HepG2 (cell line): ENCODE data around the gene FMNL2. TPM values are rescaled to one million over a fixed set of nuclear protein-coding genes. Genes with fewer than 3 reads are reported as not detected.

Experiments
- ISX ChIP-seq: sonication (generic); formaldehyde crosslinking; conservative IDR thresholded peaks from 2 replicates; pipeline ENCODE4 v1.5.0; 2020; ENCODE audit warnings: missing genetic modification reagents
- KAT7 ChIP-seq: IDR thresholded peaks from 2 replicates; pipeline ENCODE4 v1.6.1; 2018; ENCODE audit warnings: borderline replicate concordance, missing compliant biosample characterization
- KAT8 ChIP-seq: IDR thresholded peaks from 2 replicates; pipeline ENCODE4 v1.6.1; 2016; ENCODE audit warnings: missing genetic modification reagents, missing compliant biosample characterization
- LCORL ChIP-seq, 2 experiments: fragments of 450-650 bp in 1 of 2; sonication (generic) in 1 of 2; formaldehyde crosslinking in 1 of 2; IDR thresholded peaks; 2 replicates each; pipeline versions ENCODE4 v1.5.0 to v1.6.1; 2017 to 2020; ENCODE audit warnings: antibody characterized with exemption in 1 of 2, missing genetic modification reagents in 1 of 2
- MXI1 ChIP-seq: IDR thresholded peaks from 3 replicates; pipeline ENCODE4 v1.6.1; 2012; ENCODE audit warnings: low read depth, low read length, inconsistent platforms, borderline replicate concordance
- NFYC ChIP-seq: IDR thresholded peaks from 2 replicates; pipeline ENCODE4 v1.6.1; 2016; ENCODE audit warnings: missing genetic modification reagents, missing compliant biosample characterization
- ZKSCAN8 ChIP-seq: IDR thresholded peaks from 2 replicates; pipeline ENCODE4 v1.6.1; 2016; ENCODE audit warnings: borderline replicate concordance, missing genetic modification reagents, missing compliant biosample characterization
- ZNF256 ChIP-seq: sonication (generic); formaldehyde crosslinking; conservative IDR thresholded peaks from 2 replicates; pipeline ENCODE4 v1.4.0; 2020; ENCODE audit warnings: missing genetic modification reagents
- ZNF496 ChIP-seq: sonication (generic); formaldehyde crosslinking; IDR thresholded peaks from 2 replicates; pipeline ENCODE4 v1.8.1; 2023; ENCODE audit warnings: mild to moderate bottlenecking, moderate library complexity, missing genetic modification reagents; ENCODE audit not compliant: insufficient replicate concordance
- ZNF572 ChIP-seq: sonication (generic); formaldehyde crosslinking; IDR thresholded peaks from 2 replicates; pipeline ENCODE4 v1.5.1; 2020; ENCODE audit warnings: mild to moderate bottlenecking, missing genetic modification reagents
- ZNF878 ChIP-seq: sonication (generic); formaldehyde crosslinking; IDR thresholded peaks from 2 replicates; pipeline ENCODE4 v1.8.1; 2023; ENCODE audit warnings: mild to moderate bottlenecking, missing genetic modification reagents, moderate library complexity
- polyA plus RNA-seq, 8 experiments: library from polyadenylated mRNA; depleted of rRNA in 3 of 8; stranded (reverse) in 7 of 8; unstranded in 1 of 8; fragments of >200 nt; fragmentation: Illumina TruSeq in 4 of 8; extraction: Trizol in 4 of 8; gene quantifications; 2 replicates each; pipeline versions ENCODE4 v1.2.1 to v1.2.3, GENCODE V29; 2011 to 2016; ENCODE audit warnings: low read depth in 4 of 8, missing spikeins in 1 of 8, mixed read lengths in 1 of 8; ENCODE audit not compliant: insufficient read depth in 1 of 8
- total RNA-seq, 5 experiments: library from RNA; depleted of rRNA; stranded (reverse); fragments of >200 nt; fragmentation: Illumina TruSeq; extraction: Trizol; gene quantifications; 2 replicates each; pipeline ENCODE4 v1.2.3, GENCODE V29; 2016; ENCODE audit warnings: low read depth in 1 of 5
- TF ChIP-seq, protein P1 (sequence below): sonication (generic); formaldehyde crosslinking; IDR thresholded peaks from 2 replicates; pipeline ENCODE4 v1.9.0; 2021; ENCODE audit warnings: missing genetic modification reagents, borderline replicate concordance
- TF ChIP-seq, protein P2 (sequence below): sonication (generic); formaldehyde crosslinking; IDR thresholded peaks from 2 replicates; pipeline ENCODE4 v1.4.0; 2020; ENCODE audit warnings: mild to moderate bottlenecking, missing genetic modification reagents, borderline replicate concordance
- TF ChIP-seq, protein P3 (sequence below): sonication (generic); formaldehyde crosslinking; IDR thresholded peaks from 2 replicates; pipeline ENCODE4 v1.4.0; 2020; ENCODE audit warnings: missing genetic modification reagents
- TF ChIP-seq, protein P4 (sequence below): sonication (generic); formaldehyde crosslinking; IDR thresholded peaks from 2 replicates; pipeline ENCODE4 v1.5.1; 2020; ENCODE audit warnings: missing genetic modification reagents, mild to moderate bottlenecking, borderline replicate concordance
- TF ChIP-seq, protein P5 (sequence below): sonication (generic); formaldehyde crosslinking; IDR thresholded peaks from 2 replicates; pipeline ENCODE4 v1.4.0; 2020; ENCODE audit warnings: missing genetic modification reagents

Gene FMNL2
- total and polyA plus RNA-seq, 2 of the 13 experiments (the other 11 are each of a cell fraction or from before 2014, with no cell fraction given), result 66.5 to 67.7 TPM

DNA sequence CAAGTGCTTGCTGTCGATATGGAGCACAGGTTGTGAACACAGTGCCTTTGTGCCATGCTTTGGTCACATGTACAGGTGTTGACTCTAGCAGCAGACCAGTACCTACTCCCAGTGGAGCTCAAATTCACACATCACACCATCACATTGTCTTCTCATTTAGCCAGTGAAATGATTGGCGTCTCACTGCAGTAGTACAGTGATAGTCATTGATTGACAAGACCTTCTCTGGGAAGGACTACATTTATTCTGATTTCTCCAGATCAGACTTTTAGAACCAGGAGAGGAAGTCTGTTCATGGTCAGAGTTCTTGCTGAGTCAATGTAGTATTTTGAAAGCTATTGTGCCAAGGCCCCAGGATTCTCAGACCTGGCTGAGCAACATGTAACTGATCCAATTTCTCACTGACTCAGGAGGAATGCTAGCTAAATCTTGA lies 75.2 kb downstream of the FMNL2 start (continued):
- TF ChIP-seq ZKSCAN8, result peak; percentile 97
- TF ChIP-seq, protein P1, sequence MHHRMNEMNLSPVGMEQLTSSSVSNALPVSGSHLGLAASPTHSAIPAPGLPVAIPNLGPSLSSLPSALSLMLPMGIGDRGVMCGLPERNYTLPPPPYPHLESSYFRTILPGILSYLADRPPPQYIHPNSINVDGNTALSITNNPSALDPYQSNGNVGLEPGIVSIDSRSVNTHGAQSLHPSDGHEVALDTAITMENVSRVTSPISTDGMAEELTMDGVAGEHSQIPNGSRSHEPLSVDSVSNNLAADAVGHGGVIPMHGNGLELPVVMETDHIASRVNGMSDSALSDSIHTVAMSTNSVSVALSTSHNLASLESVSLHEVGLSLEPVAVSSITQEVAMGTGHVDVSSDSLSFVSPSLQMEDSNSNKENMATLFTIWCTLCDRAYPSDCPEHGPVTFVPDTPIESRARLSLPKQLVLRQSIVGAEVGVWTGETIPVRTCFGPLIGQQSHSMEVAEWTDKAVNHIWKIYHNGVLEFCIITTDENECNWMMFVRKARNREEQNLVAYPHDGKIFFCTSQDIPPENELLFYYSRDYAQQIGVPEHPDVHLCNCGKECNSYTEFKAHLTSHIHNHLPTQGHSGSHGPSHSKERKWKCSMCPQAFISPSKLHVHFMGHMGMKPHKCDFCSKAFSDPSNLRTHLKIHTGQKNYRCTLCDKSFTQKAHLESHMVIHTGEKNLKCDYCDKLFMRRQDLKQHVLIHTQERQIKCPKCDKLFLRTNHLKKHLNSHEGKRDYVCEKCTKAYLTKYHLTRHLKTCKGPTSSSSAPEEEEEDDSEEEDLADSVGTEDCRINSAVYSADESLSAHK (CRISPR knock-in tag), result no peak
- peak; percentile 79; the same call in 1 of the 2 replicates for TF ChIP-seq ZNF878 (CRISPR knock-in tag)
- TF ChIP-seq, protein P2, sequence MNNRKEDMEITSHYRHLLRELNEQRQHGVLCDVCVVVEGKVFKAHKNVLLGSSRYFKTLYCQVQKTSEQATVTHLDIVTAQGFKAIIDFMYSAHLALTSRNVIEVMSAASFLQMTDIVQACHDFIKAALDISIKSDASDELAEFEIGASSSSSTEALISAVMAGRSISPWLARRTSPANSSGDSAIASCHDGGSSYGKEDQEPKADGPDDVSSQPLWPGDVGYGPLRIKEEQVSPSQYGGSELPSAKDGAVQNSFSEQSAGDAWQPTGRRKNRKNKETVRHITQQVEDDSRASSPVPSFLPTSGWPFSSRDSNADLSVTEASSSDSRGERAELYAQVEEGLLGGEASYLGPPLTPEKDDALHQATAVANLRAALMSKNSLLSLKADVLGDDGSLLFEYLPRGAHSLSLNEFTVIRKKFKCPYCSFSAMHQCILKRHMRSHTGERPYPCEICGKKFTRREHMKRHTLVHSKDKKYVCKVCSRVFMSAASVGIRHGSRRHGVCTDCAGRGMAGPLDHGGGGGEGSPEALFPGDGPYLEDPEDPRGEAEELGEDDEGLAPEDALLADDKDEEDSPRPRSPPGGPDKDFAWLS (CRISPR knock-in tag), result no peak
- peak; percentile 90; the same call in 2 of the 3 replicates for TF ChIP-seq MXI1
- no peak for TF ChIP-seq ZNF572 (CRISPR knock-in tag)
- TF ChIP-seq, protein P3, sequence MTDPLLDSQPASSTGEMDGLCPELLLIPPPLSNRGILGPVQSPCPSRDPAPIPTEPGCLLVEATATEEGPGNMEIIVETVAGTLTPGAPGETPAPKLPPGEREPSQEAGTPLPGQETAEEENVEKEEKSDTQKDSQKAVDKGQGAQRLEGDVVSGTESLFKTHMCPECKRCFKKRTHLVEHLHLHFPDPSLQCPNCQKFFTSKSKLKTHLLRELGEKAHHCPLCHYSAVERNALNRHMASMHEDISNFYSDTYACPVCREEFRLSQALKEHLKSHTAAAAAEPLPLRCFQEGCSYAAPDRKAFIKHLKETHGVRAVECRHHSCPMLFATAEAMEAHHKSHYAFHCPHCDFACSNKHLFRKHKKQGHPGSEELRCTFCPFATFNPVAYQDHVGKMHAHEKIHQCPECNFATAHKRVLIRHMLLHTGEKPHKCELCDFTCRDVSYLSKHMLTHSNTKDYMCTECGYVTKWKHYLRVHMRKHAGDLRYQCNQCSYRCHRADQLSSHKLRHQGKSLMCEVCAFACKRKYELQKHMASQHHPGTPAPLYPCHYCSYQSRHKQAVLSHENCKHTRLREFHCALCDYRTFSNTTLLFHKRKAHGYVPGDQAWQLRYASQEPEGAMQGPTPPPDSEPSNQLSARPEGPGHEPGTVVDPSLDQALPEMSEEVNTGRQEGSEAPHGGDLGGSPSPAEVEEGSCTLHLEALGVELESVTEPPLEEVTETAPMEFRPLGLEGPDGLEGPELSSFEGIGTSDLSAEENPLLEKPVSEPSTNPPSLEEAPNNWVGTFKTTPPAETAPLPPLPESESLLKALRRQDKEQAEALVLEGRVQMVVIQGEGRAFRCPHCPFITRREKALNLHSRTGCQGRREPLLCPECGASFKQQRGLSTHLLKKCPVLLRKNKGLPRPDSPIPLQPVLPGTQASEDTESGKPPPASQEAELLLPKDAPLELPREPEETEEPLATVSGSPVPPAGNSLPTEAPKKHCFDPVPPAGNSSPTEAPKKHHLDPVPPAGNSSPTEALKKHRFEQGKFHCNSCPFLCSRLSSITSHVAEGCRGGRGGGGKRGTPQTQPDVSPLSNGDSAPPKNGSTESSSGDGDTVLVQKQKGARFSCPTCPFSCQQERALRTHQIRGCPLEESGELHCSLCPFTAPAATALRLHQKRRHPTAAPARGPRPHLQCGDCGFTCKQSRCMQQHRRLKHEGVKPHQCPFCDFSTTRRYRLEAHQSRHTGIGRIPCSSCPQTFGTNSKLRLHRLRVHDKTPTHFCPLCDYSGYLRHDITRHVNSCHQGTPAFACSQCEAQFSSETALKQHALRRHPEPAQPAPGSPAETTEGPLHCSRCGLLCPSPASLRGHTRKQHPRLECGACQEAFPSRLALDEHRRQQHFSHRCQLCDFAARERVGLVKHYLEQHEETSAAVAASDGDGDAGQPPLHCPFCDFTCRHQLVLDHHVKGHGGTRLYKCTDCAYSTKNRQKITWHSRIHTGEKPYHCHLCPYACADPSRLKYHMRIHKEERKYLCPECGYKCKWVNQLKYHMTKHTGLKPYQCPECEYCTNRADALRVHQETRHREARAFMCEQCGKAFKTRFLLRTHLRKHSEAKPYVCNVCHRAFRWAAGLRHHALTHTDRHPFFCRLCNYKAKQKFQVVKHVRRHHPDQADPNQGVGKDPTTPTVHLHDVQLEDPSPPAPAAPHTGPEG (CRISPR knock-in tag), result peak; percentile 73; the same call in 1 of the 2 replicates
- TF ChIP-seq ZNF256, result no peak
- TF ChIP-seq, protein P4, sequence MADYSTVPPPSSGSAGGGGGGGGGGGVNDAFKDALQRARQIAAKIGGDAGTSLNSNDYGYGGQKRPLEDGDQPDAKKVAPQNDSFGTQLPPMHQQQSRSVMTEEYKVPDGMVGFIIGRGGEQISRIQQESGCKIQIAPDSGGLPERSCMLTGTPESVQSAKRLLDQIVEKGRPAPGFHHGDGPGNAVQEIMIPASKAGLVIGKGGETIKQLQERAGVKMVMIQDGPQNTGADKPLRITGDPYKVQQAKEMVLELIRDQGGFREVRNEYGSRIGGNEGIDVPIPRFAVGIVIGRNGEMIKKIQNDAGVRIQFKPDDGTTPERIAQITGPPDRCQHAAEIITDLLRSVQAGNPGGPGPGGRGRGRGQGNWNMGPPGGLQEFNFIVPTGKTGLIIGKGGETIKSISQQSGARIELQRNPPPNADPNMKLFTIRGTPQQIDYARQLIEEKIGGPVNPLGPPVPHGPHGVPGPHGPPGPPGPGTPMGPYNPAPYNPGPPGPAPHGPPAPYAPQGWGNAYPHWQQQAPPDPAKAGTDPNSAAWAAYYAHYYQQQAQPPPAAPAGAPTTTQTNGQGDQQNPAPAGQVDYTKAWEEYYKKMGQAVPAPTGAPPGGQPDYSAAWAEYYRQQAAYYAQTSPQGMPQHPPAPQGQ, result peak; percentile 98; the same call in 1 of the 2 replicates
- TF ChIP-seq ZNF496 (CRISPR knock-in tag), result no peak
- TF ChIP-seq KAT7 (CRISPR knock-in tag), result no peak; the same call in 1 of the 2 replicates
- TF ChIP-seq, protein P5, sequence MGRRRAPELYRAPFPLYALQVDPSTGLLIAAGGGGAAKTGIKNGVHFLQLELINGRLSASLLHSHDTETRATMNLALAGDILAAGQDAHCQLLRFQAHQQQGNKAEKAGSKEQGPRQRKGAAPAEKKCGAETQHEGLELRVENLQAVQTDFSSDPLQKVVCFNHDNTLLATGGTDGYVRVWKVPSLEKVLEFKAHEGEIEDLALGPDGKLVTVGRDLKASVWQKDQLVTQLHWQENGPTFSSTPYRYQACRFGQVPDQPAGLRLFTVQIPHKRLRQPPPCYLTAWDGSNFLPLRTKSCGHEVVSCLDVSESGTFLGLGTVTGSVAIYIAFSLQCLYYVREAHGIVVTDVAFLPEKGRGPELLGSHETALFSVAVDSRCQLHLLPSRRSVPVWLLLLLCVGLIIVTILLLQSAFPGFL (CRISPR knock-in tag), result no peak
- no peak for TF ChIP-seq ISX (CRISPR knock-in tag)
- TF ChIP-seq KAT8 (CRISPR knock-in tag), result peak; percentile 84
- no peak for TF ChIP-seq LCORL (IDR thresholded peaks at IDR 0.05)
- TF ChIP-seq LCORL (CRISPR knock-in tag; IDR thresholded peaks at IDR 0.05), result peak; percentile 95
- TF ChIP-seq NFYC (CRISPR knock-in tag), result peak; percentile 57; the same call in 1 of the 2 replicates
